ENCODE measurements around the gene FAM161A. TPM values are rescaled to one million over a fixed set of nuclear protein-coding genes. Genes with fewer than 3 reads are reported as not detected.

Gene FAM161A, protein sequence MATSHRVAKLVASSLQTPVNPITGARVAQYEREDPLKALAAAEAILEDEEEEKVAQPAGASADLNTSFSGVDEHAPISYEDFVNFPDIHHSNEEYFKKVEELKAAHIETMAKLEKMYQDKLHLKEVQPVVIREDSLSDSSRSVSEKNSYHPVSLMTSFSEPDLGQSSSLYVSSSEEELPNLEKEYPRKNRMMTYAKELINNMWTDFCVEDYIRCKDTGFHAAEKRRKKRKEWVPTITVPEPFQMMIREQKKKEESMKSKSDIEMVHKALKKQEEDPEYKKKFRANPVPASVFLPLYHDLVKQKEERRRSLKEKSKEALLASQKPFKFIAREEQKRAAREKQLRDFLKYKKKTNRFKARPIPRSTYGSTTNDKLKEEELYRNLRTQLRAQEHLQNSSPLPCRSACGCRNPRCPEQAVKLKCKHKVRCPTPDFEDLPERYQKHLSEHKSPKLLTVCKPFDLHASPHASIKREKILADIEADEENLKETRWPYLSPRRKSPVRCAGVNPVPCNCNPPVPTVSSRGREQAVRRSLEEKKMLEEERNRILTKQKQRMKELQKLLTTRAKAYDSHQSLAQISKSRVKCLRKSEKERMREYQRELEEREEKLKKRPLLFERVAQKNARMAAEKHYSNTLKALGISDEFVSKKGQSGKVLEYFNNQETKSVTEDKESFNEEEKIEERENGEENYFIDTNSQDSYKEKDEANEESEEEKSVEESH
- total RNA-seq = 3.9 and 4.4 TPM in 2 replicates

GRCh38 chr2:61853847-61854563 is at the start of gene FAM161A:
FAM161A (minus strand) TSS chr2:61854060; CDS start chr2:61854041, 19 bp downstream.

DNA sequence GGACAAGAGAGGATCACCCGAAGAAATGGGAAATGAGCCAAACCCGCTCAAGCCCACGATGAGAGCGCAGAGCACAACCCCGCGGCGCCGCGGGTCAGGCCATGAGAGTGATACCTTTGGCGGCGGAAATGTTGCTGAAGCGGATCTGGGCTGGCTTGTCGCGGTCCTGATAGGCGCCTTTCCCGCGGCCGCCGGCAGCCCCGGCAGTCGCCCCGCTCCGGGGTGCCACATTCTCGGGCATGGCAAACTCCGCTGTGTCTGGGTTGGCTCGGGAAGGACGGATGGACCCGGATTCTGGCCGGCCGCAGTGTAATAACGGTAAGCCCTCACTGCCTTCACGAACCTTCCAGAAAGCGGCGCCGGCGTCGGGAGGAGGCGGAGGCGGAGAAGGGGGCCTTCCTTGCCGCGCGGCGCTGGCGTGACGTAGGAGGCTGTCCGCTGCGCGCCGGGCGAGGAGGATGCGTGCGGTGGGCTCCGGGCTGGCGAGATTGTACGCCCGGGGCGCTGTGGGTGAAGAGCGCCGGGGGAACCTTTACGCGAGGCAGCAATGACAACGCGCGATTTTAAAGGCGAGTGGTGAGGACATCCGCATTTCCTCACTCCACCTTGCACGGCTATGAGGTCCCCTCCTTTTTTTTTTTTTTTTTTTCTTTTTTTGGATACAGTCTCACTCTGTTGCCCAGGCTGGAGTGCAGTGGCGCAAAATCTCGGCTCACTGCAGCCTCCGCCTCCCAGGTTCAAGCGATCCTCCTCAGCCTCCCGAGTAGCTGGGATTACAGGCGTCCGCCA is 34.6 kb upstream of the FAM161A start, which contains the start of gene CCT4:
CCT4 (minus strand) TSS at position 390 of the 789 bp plus-strand sequence; CDS start at position 241, 149 bp downstream.

Other genes starting within 250 kb of the FAM161A start
- gene CCT4, start 34.6 kb upstream of the FAM161A start, total RNA-seq = 211 and 271 TPM in 2 replicates
- 42.8 and 44.5 TPM in 2 replicates for gene COMMD1, start 51.6 kb upstream of the FAM161A start, total RNA-seq